ENCODE measurements around the gene NRG2.

Gene NRG2

GRCh38 chr5:139812323-139812722, 230.8 kb downstream of the NRG2 start:
- H3K27ac ChIP-seq = no peak overlapping the region
- TF ChIP-seq ZFX (IDR thresholded peaks at IDR 0.05; ENCODE audit: borderline replicate concordance) = no peak
- TF ChIP-seq CTCF (IDR thresholded peaks at IDR 0.05) = no peak

GRCh38 chr5:139811274-139811607, 231.9 kb downstream of the NRG2 start:
- TF ChIP-seq CTCF (IDR thresholded peaks at IDR 0.05) (no peak), ZFX (IDR thresholded peaks at IDR 0.05; ENCODE audit: borderline replicate concordance) (no peak)
- no peak overlapping the region for H3K27ac ChIP-seq

GRCh38 chr5:139810341-139811273, 232.5 kb downstream of the NRG2 start:
- no peak for TF ChIP-seq CTCF (IDR thresholded peaks at IDR 0.05)
- no peak overlapping the region for H3K27ac ChIP-seq

- TF ChIP-seq CTCF (IDR thresholded peaks at IDR 0.05) = no peak
- no peak for TF ChIP-seq ZFX (IDR thresholded peaks at IDR 0.05; ENCODE audit: borderline replicate concordance)
- no peak overlapping the region for H3K27ac ChIP-seq
Measured at GRCh38 chr5:139809331-139809810, 233.7 kb downstream of the NRG2 start.

GRCh38 chr5:139808481-139809330, 234.4 kb downstream of the NRG2 start:
- no peak for TF ChIP-seq ZFX (IDR thresholded peaks at IDR 0.05; ENCODE audit: borderline replicate concordance)
- peak; percentile 11; the same call in 1 of the 2 replicates for TF ChIP-seq CTCF (IDR thresholded peaks at IDR 0.05)

GRCh38 chr5:139807647-139808030, 235.5 kb downstream of the NRG2 start:
- TF ChIP-seq ZFX (IDR thresholded peaks at IDR 0.05; ENCODE audit: borderline replicate concordance) = no peak
- H3K27ac ChIP-seq = no peak overlapping the region

More at GRCh38 chr5:139808481-139809330, 234.4 kb downstream of the NRG2 start:
- no peak overlapping the region for H3K27ac ChIP-seq

- no peak for TF ChIP-seq ZFX (IDR thresholded peaks at IDR 0.05; ENCODE audit: borderline replicate concordance)
- TF ChIP-seq CTCF (IDR thresholded peaks at IDR 0.05) = no peak
- no peak overlapping the region for H3K27ac ChIP-seq
Measured at GRCh38 chr5:139806726-139807646, 236.1 kb downstream of the NRG2 start.

All from 22Rv1 (cell line).